Cardiac muscle cell (in vitro differentiated cells and primary cell): Measurements from ENCODE around the gene ANKRD13C. TPM values are rescaled to one million over a fixed set of nuclear protein-coding genes. Genes with fewer than 3 reads are reported as not detected.

Experiments
- DNase-seq, 2 donors: peaks; one replicate each; pipeline versions ENCODE4 v3.0.0 to v3.0.0-alpha.2; 2010 to 2017; ENCODE audit warnings: low read depth in 1 of 2, low spot score in 1 of 2
- H3K27ac ChIP-seq: fragments of 200-600 bp; sonication (generic); 2 replicates; pipeline ENCODE4 v1.5.1; 2016
- H3K27me3 ChIP-seq: fragments of 200-600 bp; sonication (generic); 2 replicates; pipeline ENCODE4 v1.6.0; 2016; ENCODE audit warnings: control low read depth
- H3K36me3 ChIP-seq: fragments of 200-600 bp; sonication (generic); 2 replicates; pipeline ENCODE4 v1.5.1; 2016; ENCODE audit warnings: control low read depth
- H3K4me1 ChIP-seq: fragments of 200-600 bp; sonication (generic); 2 replicates; pipeline ENCODE4 v1.8.1; 2017; ENCODE audit warnings: low read depth, mild to moderate bottlenecking, mixed run types
- H3K4me3 ChIP-seq: fragments of 200-600 bp; sonication (generic); 2 replicates; pipeline ENCODE4 v1.5.1; 2016; ENCODE audit warnings: mild to moderate bottlenecking
- H3K9me3 ChIP-seq: fragments of 200-600 bp; sonication (generic); 2 replicates; pipeline ENCODE4 v1.5.1; 2017; ENCODE audit warnings: low read depth, mild to moderate bottlenecking, control low read depth
- CTCF ChIP-seq: IDR thresholded peaks from 2 replicates; pipeline ENCODE4 v1.5.1; 2012; ENCODE audit warnings: low read depth, mild to moderate bottlenecking, low read length
- polyA plus RNA-seq: library from polyadenylated mRNA; unstranded; fragments of >200 nt; fragmentation: Nextera tagmentation; extraction: Ambion mirVana; gene quantifications from 2 replicates; pipeline ENCODE4 v1.2.1, GENCODE V29; 2016
- total RNA-seq: library from RNA; depleted of rRNA; stranded (reverse); fragments of >200 nt; gene quantifications from 2 replicates; pipeline ENCODE4 v1.2.3, GENCODE V29; 2016

ANKRD13C gene
- total and polyA plus RNA-seq, 2 experiments from 2014 or later = 18.2 to 26.3 TPM

- H3K27ac ChIP-seq = no peak overlapping the region
- no peak overlapping the region for H3K4me3 ChIP-seq
- no peaks in the 10 kb centered on the region for H3K27me3 ChIP-seq
- no peaks in the 10 kb centered on the region for H3K36me3 ChIP-seq
- no peak for TF ChIP-seq CTCF
- H3K9me3 ChIP-seq = no peaks in the 10 kb centered on the region
- DNase-seq = no peak
- H3K4me1 ChIP-seq = peaks cover 3% of the 10 kb centered on the region
Measured at GRCh38 chr1:70336050-70336449, 18.5 kb downstream of the ANKRD13C start.

GRCh38 chr1:70334436-70334835 lies 20.1 kb downstream of the ANKRD13C start:
- Histone ChIP-seq H3K4me3 (no peak overlapping the region), H3K36me3 (no peaks in the 10 kb centered on the region), H3K4me1 (peaks cover 3% of the 10 kb centered on the region), H3K27ac (no peak overlapping the region), H3K9me3 (no peaks in the 10 kb centered on the region), H3K27me3 (no peaks in the 10 kb centered on the region)
- no peak for DNase-seq
- TF ChIP-seq CTCF = no peak

GRCh38 chr1:70333245-70333644 lies 21.3 kb downstream of the ANKRD13C start:
- Histone ChIP-seq H3K4me3 (no peak overlapping the region), H3K4me1 (peaks cover 3% of the 10 kb centered on the region), H3K27me3 (no peaks in the 10 kb centered on the region), H3K27ac (no peak overlapping the region), H3K36me3 (no peaks in the 10 kb centered on the region), H3K9me3 (no peaks in the 10 kb centered on the region)
- no peak for TF ChIP-seq CTCF
- DNase-seq = no peak

GRCh38 chr1:70331962-70332361 lies 22.6 kb downstream of the ANKRD13C start:
- Histone ChIP-seq H3K27me3 (no peaks in the 10 kb centered on the region), H3K4me3 (no peak overlapping the region), H3K9me3 (no peaks in the 10 kb centered on the region), H3K36me3 (no peaks in the 10 kb centered on the region), H3K27ac (peak overlapping the region; percentile 48), H3K4me1 (peaks cover 3% of the 10 kb centered on the region)
- peak in 1 of 2 donors; percentile 42 for DNase-seq
- TF ChIP-seq CTCF = no peak

GRCh38 chr1:70327306-70328076 lies 27.0 kb downstream of the ANKRD13C start:
- Histone ChIP-seq H3K4me1 (peaks cover 3% of the 10 kb centered on the region), H3K4me3 (no peak overlapping the region), H3K9me3 (no peaks in the 10 kb centered on the region), H3K27ac (no peak overlapping the region), H3K27me3 (no peaks in the 10 kb centered on the region), H3K36me3 (no peaks in the 10 kb centered on the region)
- DNase-seq = no peak
- no peak for TF ChIP-seq CTCF
